Loucy (cell line): ENCODE measurements around the gene ABLIM2.

ENCODE experiments used
- EZH2phosphoT487 ChIP-seq: fragments of 200-600 bp; IDR thresholded peaks from 2 replicates; pipeline ENCODE4 v1.6.1; 2018; ENCODE audit warnings: antibody characterized with exemption, mild to moderate bottlenecking, moderate library complexity, borderline replicate concordance
- TF ChIP-seq, protein P1 (sequence below): fragments of 200-600 bp; sonication (generic); conservative IDR thresholded peaks from 2 replicates; pipeline ENCODE4 v1.5.1; 2014; ENCODE audit warnings: mild to moderate bottlenecking, antibody characterized with exemption, low read length

DNA sequence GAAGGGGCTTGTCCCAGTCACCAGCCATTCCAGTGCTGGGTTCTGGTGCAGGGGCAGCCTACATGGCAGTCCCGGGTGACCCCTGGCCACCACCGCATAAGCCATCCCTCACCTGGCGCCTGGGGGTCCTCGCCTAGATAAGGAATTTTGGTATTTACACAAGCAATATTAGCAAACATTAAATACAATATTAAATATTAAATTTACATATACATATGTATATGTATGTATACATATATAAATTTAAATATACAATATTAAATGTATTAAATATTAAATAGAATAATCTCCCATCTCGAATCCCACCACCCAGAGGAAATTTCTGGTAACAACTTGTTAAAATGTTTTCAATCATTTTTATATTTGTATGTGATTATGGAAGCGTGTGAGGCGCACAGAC, 114.4 kb downstream of the ABLIM2 start:
- TF ChIP-seq, protein P1, sequence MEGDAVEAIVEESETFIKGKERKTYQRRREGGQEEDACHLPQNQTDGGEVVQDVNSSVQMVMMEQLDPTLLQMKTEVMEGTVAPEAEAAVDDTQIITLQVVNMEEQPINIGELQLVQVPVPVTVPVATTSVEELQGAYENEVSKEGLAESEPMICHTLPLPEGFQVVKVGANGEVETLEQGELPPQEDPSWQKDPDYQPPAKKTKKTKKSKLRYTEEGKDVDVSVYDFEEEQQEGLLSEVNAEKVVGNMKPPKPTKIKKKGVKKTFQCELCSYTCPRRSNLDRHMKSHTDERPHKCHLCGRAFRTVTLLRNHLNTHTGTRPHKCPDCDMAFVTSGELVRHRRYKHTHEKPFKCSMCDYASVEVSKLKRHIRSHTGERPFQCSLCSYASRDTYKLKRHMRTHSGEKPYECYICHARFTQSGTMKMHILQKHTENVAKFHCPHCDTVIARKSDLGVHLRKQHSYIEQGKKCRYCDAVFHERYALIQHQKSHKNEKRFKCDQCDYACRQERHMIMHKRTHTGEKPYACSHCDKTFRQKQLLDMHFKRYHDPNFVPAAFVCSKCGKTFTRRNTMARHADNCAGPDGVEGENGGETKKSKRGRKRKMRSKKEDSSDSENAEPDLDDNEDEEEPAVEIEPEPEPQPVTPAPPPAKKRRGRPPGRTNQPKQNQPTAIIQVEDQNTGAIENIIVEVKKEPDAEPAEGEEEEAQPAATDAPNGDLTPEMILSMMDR = no peak
- TF ChIP-seq EZH2phosphoT487 = no peak
